GM21390 (cell line): Measurements from ENCODE around the gene SULF2.

Source experiments
- ATAC-seq: cut with Tn5 transposase; IDR thresholded peaks from one replicate; pipeline ENCODE4 v1.9.1; 2021; ENCODE audit not compliant: unreplicated experiment

SULF2 gene

GRCh38 chr20:47672886-47673670, 112.2 kb downstream of the SULF2 start:
- ATAC-seq, result no peak

- ATAC-seq, result no peak
Observed at GRCh38 chr20:47672166-47672565, 113.1 kb downstream of the SULF2 start.

DNA sequence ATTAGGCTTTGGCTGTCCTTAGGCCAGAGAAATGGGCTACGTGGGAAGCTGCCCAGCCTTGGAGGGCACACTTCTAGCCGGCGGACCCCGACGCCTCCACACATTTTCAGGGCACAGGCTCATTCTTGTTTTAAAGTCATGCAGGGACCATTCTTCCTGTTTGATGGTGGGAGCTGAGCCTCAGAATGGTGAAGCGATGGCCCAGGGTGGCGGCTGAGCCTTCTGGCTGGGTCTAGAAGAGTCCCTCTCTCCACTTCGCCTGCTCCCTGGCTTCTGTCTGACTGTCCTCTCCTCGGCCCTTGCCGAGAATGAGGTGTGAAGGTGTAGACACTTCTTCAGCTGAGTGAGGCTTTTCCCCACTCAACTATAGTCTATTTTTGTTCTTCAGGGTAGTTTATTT, 114.4 kb downstream of the SULF2 start:
- no peak for ATAC-seq

DNA sequence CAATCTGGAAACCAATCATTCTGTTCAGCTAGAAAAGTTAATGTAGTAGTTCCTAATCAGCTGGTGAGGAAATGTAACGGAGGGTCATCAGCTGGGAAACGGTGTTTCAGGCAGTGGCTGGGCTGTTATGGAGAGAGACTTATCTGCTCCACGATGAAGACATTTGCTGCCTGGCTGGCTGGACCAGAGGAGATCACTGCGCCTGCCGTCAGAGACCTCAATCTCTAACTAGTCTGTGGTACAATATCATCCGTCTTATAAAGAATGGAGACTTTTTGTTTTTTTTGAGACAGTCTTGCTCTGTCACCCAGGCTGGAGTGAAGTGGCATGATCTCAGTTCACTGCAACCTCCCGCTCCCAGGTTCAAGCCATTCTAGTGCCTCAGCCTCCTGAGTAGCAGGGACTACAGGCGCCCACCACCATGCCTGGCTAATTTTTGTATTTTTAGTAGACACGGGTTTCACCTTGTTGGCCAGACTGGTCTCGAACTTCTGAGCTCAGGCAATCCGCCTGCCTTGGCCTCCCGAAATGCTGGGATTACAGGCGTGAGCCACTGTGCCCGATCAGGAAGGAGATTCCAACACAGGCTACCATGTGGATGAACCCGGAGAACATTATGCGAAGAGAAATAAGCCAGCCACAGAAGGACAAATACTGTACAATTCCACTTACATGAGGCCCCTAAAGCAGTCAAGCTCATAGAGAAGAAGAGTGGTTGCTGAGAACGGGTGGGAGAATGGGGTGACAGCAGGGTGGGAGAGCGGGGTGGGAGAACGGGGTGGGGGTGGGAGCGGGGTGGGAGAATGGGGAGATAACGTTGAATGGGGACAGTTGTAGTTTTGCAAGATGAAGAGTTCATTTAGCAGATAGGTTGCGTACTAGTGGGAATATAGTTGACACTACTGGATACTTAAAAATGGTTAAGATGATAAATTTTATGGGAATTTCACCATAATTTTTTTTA, 115.1 kb downstream of the SULF2 start:
- ATAC-seq, result no peak

GRCh38 chr20:47669489-47669888, 115.8 kb downstream of the SULF2 start:
- no peak for ATAC-seq

DNA sequence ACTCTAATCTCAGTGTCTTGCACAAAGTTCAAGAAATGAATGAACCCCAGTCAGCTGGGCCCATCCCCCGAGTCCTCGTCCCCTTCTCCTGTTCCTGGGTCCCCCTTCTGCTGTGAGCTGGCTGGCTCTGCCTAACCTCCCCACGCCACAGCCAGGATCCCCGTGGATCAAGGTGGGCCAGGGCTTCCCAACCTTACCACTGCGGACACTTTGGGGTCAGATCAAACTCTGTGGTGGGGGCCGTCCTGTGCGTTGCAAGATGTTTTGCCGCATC, 116.2 kb downstream of the SULF2 start:
- no peak for ATAC-seq

- no peak for ATAC-seq
Observed at GRCh38 chr20:47668313-47669151, 116.7 kb downstream of the SULF2 start.

GRCh38 chr20:47667531-47668312, 117.6 kb downstream of the SULF2 start:
- ATAC-seq, result no peak

DNA sequence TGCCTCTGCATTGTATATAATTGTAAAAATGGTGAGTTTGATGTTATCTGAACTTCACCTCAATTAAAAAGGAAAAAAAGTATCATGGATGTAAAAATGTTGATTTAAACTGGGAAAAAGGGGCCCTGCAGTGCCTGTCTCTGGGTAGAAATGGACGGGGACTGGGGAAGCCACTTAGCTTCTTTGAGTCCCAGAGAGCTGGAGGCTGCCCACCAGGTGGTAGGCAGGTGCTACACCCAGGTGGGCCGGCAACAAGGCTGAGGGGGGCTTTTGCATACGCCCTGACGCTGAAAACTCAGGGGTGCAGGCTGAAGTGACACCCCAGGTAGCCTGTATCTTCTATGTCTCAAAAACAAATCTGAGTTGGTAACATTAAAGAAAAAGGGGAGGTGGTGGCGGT, 118.2 kb downstream of the SULF2 start:
- ATAC-seq, result no peak

GRCh38 chr20:47666304-47666703, 119.0 kb downstream of the SULF2 start:
- no peak for ATAC-seq

DNA sequence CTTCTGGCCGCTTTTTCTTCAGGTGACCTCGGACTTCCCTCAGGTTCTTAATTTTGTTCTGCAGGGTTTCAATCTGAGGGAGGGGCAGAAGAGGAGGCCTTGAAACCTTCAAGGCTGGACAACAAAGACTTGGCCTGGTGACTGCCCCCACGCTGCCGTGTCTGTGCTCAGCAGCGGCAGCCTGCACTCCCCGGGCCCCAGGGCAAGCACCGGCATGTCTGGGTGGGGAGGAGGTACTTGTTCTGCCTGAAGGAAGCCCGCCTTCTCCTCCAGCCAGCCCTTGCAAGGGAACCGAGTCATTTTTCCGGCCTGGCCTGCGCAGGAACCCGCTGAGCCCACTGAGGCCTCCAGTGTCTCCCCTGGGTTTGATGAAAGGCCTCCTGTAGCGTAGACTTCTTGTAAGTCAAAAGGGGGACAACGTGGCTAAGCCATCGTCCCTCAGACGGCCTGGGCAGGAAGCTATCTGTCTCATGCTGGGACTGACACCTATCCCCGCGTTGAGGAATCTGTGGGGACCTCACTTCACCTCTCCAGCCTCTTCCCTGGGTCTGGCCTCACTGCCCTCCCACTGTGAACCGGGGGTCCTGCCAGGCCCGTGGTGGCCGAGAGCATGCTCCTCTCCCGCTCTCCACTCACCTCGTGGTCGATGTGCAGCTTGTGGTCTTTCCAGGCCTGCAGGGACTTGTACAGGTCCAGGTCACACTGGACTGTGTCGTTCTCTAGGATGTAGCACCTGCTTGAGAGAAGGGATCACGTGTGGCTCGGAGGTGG, 119.9 kb downstream of the SULF2 start:
- no peak for ATAC-seq

DNA sequence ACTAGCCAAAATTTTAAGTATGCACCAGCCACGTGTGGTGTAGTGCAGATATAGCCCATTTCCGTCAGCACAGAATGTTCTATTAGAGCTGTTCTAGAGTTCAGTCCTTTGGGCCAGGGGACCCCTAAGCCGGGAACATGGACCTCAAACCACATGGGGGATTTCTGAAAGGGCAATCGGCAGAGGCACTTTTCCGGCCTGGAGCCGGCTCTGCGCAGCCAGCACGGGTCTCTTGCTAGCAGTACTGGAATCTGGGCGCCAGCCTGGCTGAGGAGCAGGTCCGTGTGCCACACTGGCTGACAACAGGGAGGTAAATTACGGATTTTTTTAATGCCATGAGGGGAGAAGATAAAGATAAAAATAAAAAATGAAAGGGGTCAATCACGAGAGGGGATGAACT, 120.5 kb downstream of the SULF2 start:
- ATAC-seq, result no peak

- ATAC-seq, result no peak
Observed at GRCh38 chr20:47664068-47664437, 121.2 kb downstream of the SULF2 start.

DNA sequence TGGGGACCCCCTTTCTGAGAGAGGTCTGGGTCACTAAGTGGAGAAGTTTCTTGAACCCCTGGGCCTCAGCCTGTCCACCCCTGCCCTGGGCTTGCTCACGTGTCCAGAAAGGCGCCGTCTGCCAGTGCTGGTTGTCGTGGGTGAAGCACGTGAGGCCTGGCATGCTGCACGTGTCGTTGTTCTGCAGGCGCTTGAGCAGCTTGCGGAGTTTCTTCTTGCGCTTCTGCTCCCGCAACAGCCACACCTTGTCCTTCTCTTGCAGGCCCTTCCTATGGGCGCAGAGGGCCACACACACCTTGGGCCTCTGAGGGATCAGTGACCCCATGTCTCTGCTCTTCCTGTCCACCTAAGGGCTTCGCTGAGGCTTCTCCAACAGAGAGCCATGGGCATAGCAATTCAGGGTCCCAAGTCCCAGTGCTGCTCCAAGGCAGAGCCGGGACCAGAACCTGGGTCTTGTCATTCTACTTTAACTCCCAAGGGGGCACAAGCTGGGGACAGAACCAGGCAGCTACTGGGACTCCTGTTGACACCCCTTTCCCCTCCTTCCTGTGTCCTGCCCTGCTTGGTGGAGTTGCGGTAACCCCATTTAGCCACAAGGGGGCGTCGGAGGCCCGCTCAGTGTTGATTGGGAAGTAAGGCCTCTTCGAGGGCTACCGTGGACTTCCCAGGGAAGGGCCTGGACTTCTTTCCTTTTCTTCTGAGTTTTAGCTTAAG, 121.8 kb downstream of the SULF2 start:
- no peak for ATAC-seq

DNA sequence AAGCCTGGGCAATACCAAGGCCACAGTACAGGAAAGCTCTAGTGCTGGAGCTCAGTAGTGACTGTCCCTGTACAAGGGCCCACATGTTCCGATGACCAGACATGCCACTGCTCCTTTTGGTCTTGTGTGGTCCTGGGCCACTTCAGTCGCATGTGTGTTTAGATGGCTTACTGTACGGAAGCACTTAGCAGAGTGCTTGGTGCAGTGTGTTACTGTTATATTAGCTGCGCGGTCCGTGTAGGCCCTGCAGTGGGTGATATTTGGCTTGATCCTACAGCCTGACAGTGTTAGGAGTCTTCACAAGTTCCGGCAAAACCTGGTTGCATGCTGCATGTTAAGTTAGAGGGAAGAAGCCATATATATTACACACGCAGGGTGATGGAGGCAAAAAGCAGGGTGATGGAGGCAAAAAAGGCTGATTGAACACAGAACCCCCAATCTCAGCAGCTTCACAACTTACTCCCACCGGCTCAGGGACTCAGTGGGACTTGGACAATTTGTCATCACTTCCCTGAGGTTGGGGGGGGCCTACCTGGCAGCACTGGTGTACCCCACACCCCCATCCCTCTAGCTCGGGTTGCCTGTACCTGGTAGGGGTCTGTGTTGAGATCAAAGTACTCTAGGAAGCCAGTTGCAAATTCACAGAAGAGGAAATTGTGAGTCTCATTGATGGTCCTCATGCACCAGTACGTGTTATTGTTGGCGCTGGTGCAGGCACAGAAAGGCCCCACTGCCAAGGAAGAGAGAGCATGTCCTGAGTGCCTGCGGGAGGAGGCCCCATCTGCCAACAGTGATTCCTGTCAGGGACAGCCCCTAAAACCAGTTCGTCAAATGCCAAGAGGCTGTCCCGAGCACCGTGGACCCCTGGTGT, 122.6 kb downstream of the SULF2 start:
- no peak for ATAC-seq

- no peak for ATAC-seq
Observed at GRCh38 chr20:47661714-47662113, 123.6 kb downstream of the SULF2 start.

DNA sequence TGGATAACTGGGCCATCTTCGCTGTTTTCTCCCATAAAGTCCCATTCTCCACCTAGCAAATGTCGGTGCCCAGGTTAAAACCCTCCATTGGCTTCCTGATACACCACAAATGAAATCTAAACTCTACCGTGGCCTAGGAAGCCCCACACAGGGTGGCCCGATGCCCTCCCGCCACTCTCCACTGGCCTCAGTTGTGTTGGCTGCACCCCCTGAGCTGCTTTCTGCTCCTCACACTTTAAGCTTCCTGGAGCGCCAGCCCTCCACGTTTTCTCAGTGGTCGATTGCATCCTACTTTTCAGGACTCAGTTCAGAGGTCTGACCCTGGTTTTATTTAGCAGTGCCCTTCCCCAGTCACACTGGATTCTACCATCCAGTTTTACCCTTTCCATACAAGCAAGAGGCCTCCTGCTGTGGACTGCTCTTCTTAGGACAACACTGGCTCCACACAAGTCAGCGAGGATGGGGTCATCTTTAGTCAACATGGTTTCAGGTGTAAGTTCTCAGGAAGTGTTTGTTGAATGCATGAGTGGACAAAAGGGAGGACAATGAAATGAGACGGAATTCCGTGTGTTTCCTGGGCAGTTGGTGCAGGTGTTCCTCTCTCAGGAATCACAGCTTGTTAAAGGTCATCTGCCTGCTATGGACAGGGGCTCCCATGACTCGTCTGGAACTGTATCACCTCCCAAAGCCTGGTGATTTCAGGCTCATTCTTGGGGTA, 124.1 kb downstream of the SULF2 start:
- ATAC-seq, result no peak

DNA sequence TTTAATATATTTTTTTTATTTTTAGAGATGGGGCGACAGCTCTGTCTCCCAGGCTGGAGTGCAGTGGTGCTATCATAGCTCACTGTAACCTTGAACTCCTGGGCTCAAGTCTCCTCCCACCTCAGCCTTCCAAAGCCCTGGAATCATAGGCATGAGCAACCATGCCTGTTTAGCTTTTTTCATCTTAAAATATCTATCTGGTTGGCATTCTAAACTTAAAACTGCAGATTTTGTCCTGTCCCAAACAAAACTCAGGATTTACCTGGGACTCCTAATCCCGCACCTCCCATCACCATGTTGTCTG, 124.7 kb downstream of the SULF2 start:
- no peak for ATAC-seq
